Endothelial cell of umbilical vein (primary cell): ENCODE results near the gene CIITA.

ENCODE experiments used
- EZH2 ChIP-seq: IDR thresholded peaks from 2 replicates; pipeline ENCODE4 v1.6.1; 2012; ENCODE audit warnings: borderline replicate concordance, low read depth, mild to moderate bottlenecking, moderate library complexity, low read length, inconsistent platforms; ENCODE audit not compliant: severe bottlenecking
- POLR2A ChIP-seq: IDR thresholded peaks from 2 replicates; pipeline ENCODE4 v1.6.1; 2012; ENCODE audit warnings: low read depth, mild to moderate bottlenecking, control low read depth, low read length
- POLR2AphosphoS5 ChIP-seq: IDR thresholded peaks from 2 replicates; pipeline ENCODE4 v1.6.1; 2012; ENCODE audit warnings: low read depth, mild to moderate bottlenecking, control low read depth, low read length, moderate library complexity; ENCODE audit not compliant: insufficient read depth
- TF ChIP-seq, protein P1 (sequence below), 2 donors: IDR thresholded peaks; 1 replicate in 1 of 2; 2 replicates in 1 of 2; pipeline ENCODE4 v1.5.1; 2011; ENCODE audit warnings: low read length in 2 of 2, mild to moderate bottlenecking in 2 of 2, moderate library complexity in 2 of 2, control low read depth in 1 of 2, inconsistent platforms in 1 of 2, low read depth in 1 of 2; ENCODE audit not compliant: insufficient read depth in 1 of 2; ENCODE audit errors: extremely low read depth in 1 of 2

DNA sequence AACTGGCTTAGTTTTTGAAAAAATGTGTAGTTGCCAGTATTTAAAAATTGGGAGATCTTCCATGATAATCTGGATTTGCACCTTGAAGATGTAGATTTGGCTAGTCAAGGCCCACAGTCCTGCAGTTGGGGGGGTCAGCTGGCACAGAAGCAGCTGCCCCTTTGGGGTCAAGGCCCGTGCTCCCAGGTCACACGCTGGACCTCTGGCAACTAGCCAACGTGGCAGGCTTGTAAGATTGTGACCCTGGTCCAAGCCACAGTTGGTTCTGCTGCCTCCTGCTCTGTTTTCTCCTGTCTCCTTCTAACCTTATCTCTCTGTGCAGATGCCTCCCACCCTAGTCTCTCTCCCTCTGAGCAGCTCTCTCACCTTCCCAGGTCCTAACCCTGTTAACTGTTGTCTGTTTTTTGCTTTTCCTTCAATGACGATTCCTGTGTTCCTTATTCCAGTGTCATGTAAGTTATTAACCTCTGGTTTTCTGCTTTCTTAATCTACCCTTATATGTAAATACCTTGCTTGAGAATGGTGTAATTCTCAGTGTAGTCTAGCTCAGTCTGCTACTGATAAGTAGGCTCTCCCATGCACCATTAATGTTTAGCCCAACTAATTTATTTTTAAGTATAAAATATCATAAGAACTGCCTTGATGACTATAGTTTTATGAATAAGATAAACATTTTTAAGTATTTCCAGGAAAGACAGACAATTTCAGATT is 95.3 kb downstream of the CIITA start:
- TF ChIP-seq POLR2A (no peak), POLR2AphosphoS5 (no peak), EZH2 (no peak)
- TF ChIP-seq, protein P1, sequence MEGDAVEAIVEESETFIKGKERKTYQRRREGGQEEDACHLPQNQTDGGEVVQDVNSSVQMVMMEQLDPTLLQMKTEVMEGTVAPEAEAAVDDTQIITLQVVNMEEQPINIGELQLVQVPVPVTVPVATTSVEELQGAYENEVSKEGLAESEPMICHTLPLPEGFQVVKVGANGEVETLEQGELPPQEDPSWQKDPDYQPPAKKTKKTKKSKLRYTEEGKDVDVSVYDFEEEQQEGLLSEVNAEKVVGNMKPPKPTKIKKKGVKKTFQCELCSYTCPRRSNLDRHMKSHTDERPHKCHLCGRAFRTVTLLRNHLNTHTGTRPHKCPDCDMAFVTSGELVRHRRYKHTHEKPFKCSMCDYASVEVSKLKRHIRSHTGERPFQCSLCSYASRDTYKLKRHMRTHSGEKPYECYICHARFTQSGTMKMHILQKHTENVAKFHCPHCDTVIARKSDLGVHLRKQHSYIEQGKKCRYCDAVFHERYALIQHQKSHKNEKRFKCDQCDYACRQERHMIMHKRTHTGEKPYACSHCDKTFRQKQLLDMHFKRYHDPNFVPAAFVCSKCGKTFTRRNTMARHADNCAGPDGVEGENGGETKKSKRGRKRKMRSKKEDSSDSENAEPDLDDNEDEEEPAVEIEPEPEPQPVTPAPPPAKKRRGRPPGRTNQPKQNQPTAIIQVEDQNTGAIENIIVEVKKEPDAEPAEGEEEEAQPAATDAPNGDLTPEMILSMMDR (IDR thresholded peaks at IDR 0.05; ENCODE audit: extremely low read depth in 1 of 2, insufficient read depth in 1 of 2, low read depth in 1 of 2, low read length in 2 of 2): no peak
